WERI-Rb-1 (cell line): ENCODE measurements around the gene KSR2.

Experiments used
- DNase-seq: peaks from one replicate; pipeline ENCODE4 v3.0.0-alpha.2; 2020
- H3K27ac ChIP-seq: fragments of 250-450 bp; sonication (Bioruptor Pico); 2 replicates; pipeline ENCODE4 v1.5.1; 2020; ENCODE audit warnings: mild to moderate bottlenecking, moderate library complexity
- H3K27me3 ChIP-seq: fragments of 250-450 bp; sonication (Bioruptor Pico); 2 replicates; pipeline ENCODE4 v1.5.1; 2021; ENCODE audit warnings: mild to moderate bottlenecking, low read depth, moderate library complexity; ENCODE audit not compliant: insufficient read depth, severe bottlenecking
- H3K36me3 ChIP-seq: fragments of 250-450 bp; sonication (Bioruptor Pico); 2 replicates; pipeline ENCODE4 v1.5.1; 2020; ENCODE audit warnings: mild to moderate bottlenecking, moderate library complexity
- H3K4me3 ChIP-seq: 2 replicates; pipeline ENCODE4 v1.5.1; 2011; ENCODE audit warnings: low read depth, mild to moderate bottlenecking, control low read depth, low read length
- H3K9me3 ChIP-seq: fragments of 250-450 bp; sonication (Bioruptor Pico); 2 replicates; pipeline ENCODE4 v1.5.1; 2021; ENCODE audit warnings: mild to moderate bottlenecking, moderate library complexity; ENCODE audit not compliant: severe bottlenecking
- CTCF ChIP-seq: IDR thresholded peaks from 2 replicates; pipeline ENCODE4 v1.5.1; 2011; ENCODE audit warnings: low read depth, mild to moderate bottlenecking, control low read depth, inconsistent platforms, low read length

KSR2 gene

GRCh38 chr12:117572755-117573154 lies 396.0 kb downstream of the KSR2 start:
- H3K9me3 ChIP-seq, result no peaks in the 10 kb centered on the region
- no peaks in the 10 kb centered on the region for H3K36me3 ChIP-seq
- no peak for TF ChIP-seq CTCF
- no peaks in the 10 kb centered on the region for H3K27me3 ChIP-seq
- no peak overlapping the region for H3K27ac ChIP-seq
- DNase-seq, result no peak
- H3K4me3 ChIP-seq, result no peak overlapping the region

- H3K27ac ChIP-seq, result no peak overlapping the region
- H3K27me3 ChIP-seq, result no peaks in the 10 kb centered on the region
- H3K9me3 ChIP-seq, result no peaks in the 10 kb centered on the region
- no peaks in the 10 kb centered on the region for H3K36me3 ChIP-seq
- no peak for DNase-seq
- TF ChIP-seq CTCF, result no peak
- no peak overlapping the region for H3K4me3 ChIP-seq
Observed at GRCh38 chr12:117571321-117571720, 397.5 kb downstream of the KSR2 start.

GRCh38 chr12:117570608-117571007 lies 398.2 kb downstream of the KSR2 start:
- H3K36me3 ChIP-seq, result no peaks in the 10 kb centered on the region
- H3K27me3 ChIP-seq, result no peaks in the 10 kb centered on the region
- DNase-seq, result no peak
- TF ChIP-seq CTCF, result no peak
- no peak overlapping the region for H3K27ac ChIP-seq
- no peak overlapping the region for H3K4me3 ChIP-seq
- no peaks in the 10 kb centered on the region for H3K9me3 ChIP-seq

- DNase-seq, result no peak
- H3K27me3 ChIP-seq, result no peaks in the 10 kb centered on the region
- no peak for TF ChIP-seq CTCF
- H3K36me3 ChIP-seq, result no peaks in the 10 kb centered on the region
- no peak overlapping the region for H3K27ac ChIP-seq
- no peak overlapping the region for H3K4me3 ChIP-seq
- H3K9me3 ChIP-seq, result no peaks in the 10 kb centered on the region
Observed at GRCh38 chr12:117567644-117568216, 401.1 kb downstream of the KSR2 start.

- Histone ChIP-seq H3K9me3 (no peaks in the 10 kb centered on the region), H3K27me3 (no peaks in the 10 kb centered on the region), H3K27ac (no peak overlapping the region), H3K36me3 (no peaks in the 10 kb centered on the region), H3K4me3 (no peak overlapping the region)
- no peak for TF ChIP-seq CTCF
- DNase-seq, result no peak
Observed at GRCh38 chr12:117564881-117565280, 403.9 kb downstream of the KSR2 start.

- no peak for TF ChIP-seq CTCF
- Histone ChIP-seq H3K9me3 (no peaks in the 10 kb centered on the region), H3K27me3 (no peaks in the 10 kb centered on the region), H3K36me3 (no peaks in the 10 kb centered on the region), H3K27ac (no peak overlapping the region), H3K4me3 (no peak overlapping the region)
- no peak for DNase-seq
Observed at GRCh38 chr12:117563706-117564105, 405.1 kb downstream of the KSR2 start.
